Lower leg skin (tissue), 4 donors: ENCODE measurements around the gene BSPRY. TPM values are rescaled to one million over a fixed set of nuclear protein-coding genes. Genes with fewer than 3 reads are reported as not detected.

Experiments
- DNase-seq, 2 donors: peaks; one replicate each; pipeline ENCODE4 v3.0.0-alpha.2; 2019; ENCODE audit warnings: low spot score in 2 of 2
- H3K4me3 ChIP-seq: fragments of 200-600 bp; sonication (generic); 2 replicates; pipeline ENCODE4 v1.5.1; 2017; ENCODE audit warnings: mild to moderate bottlenecking, low read depth; ENCODE audit not compliant: poor library complexity, severe bottlenecking
- CTCF ChIP-seq, 3 donors: fragments of 450-650 bp; IDR thresholded peaks; one replicate each; pipeline ENCODE4 v1.5.1; 2016; ENCODE audit warnings: antibody characterized with exemption in 3 of 3, mild to moderate bottlenecking in 3 of 3, moderate library complexity in 2 of 3
- POLR2A ChIP-seq, 2 donors: fragments of 450-650 bp; IDR thresholded peaks; one replicate each; pipeline ENCODE4 v1.6.1; 2016 to 2017; ENCODE audit warnings: antibody characterized with exemption in 2 of 2, mild to moderate bottlenecking in 1 of 2, moderate library complexity in 1 of 2
- WGBS, 2 donors: methylation state at CpG; one replicate each; pipeline ENCODE4 v1.1.5; 2018; 5-methylcytosine and 5-hydroxymethylcytosine counted together
- intact Hi-C: fragments of 100-400 bp; cut with DNase I; formaldehyde crosslinking; loops from one replicate; pipeline ENCODE4 v1.15.0; 2023; ENCODE audit warnings: low total_unique reads
- total RNA-seq, 4 donors: library from RNA; depleted of rRNA; stranded (reverse); fragments of >200 nt; gene quantifications; one replicate each; pipeline ENCODE4 v1.1.0, GENCODE V29; 2016

BSPRY gene
- 10 to 100 TPM; 36.9 to 56.9 (median 43.4) TPM for total RNA-seq

- H3K4me3 ChIP-seq, result peak within 1 kb of the TSS; percentile 32
- TF ChIP-seq POLR2A (IDR thresholded peaks at IDR 0.05) (no peak), CTCF (IDR thresholded peaks at IDR 0.05) (no peak)
- intact Hi-C loops, result no loop called here
- DNase-seq, result no peak
- 2 to 3% methylated on average over 24 to 34 of the region's 71 CpGs for WGBS, 2 donors
Observed at GRCh38 chr9:113349445-113350094, at the start of gene BSPRY. TSS of gene BSPRY (plus strand) at chr9:113349541. CDS start at chr9:113349580, 39 bp downstream.

GRCh38 chr9:113299800-113300292 lies 49.5 kb upstream of the BSPRY start:
- intact Hi-C loops, result loop anchor here (10.0 kb wide), 1 partner anchor 355 kb away; no protein-coding TSS in a partner anchor
- no peak overlapping the region for H3K4me3 ChIP-seq
- DNase-seq, result no peak
- TF ChIP-seq POLR2A (IDR thresholded peaks at IDR 0.05) (no peak), CTCF (IDR thresholded peaks at IDR 0.05) (no peak)
- 47 to 59% methylated on average over 8 of the region's 8 CpGs for WGBS, 2 donors

- TF ChIP-seq CTCF (IDR thresholded peaks at IDR 0.05) (no peak), POLR2A (IDR thresholded peaks at IDR 0.05) (no peak)
- H3K4me3 ChIP-seq, result no peak overlapping the region
- intact Hi-C loops, result no loop called here
- 81 to 85% methylated on average over 8 of the region's 8 CpGs for WGBS, 2 donors
- DNase-seq, result no peak
Observed at GRCh38 chr9:113301548-113301947, 47.8 kb upstream of the BSPRY start.

GRCh38 chr9:113302792-113303418 lies 46.4 kb upstream of the BSPRY start, which contains the start of gene RNF183:
TSS of gene RNF183 (minus strand) at chr9:113303376. CDS start at chr9:113298184, 5,192 bp downstream.
- WGBS, 2 donors, result 82 to 90% methylated on average over 25 of the region's 25 CpGs
- H3K4me3 ChIP-seq, result no peak within 1 kb of the TSS
- TF ChIP-seq POLR2A (IDR thresholded peaks at IDR 0.05) (no peak), CTCF (IDR thresholded peaks at IDR 0.05) (no peak)
- intact Hi-C loops, result no loop called here
- DNase-seq, result no peak

GRCh38 chr9:113306566-113306965 lies 42.8 kb upstream of the BSPRY start:
- TF ChIP-seq CTCF (IDR thresholded peaks at IDR 0.05) (no peak), POLR2A (IDR thresholded peaks at IDR 0.05) (no peak)
- intact Hi-C loops, result loop anchor here (5.0 kb wide), 1 partner anchor 101 kb away; no protein-coding TSS in a partner anchor
- no peak overlapping the region for H3K4me3 ChIP-seq
- no peak for DNase-seq
- WGBS, 2 donors, result 83 to 89% methylated on average over 1 of the region's 1 CpG
